K562 (cell line): ENCODE data around the gene RAMAC. TPM values are rescaled to one million over a fixed set of nuclear protein-coding genes. Genes with fewer than 3 reads are reported as not detected.

Source experiments
- ARHGAP35 ChIP-seq: fragments of 450-650 bp; IDR thresholded peaks from 2 replicates; pipeline ENCODE4 v1.6.1; 2018; ENCODE audit not compliant: partially characterized antibody
- ARID4B ChIP-seq: sonication (generic); formaldehyde crosslinking; IDR thresholded peaks from 2 replicates; pipeline ENCODE4 v1.8.0; 2022; ENCODE audit warnings: mild to moderate bottlenecking, missing genetic modification reagents
- BACH1 ChIP-seq: fragments of 200-800 bp; sonication (Bioruptor generic); IDR thresholded peaks from 2 replicates; pipeline ENCODE4 v1.6.1; 2016; ENCODE audit warnings: missing genetic modification characterization, missing compliant biosample characterization
- CBX1 ChIP-seq: sonication (generic); IDR thresholded peaks from 2 replicates; pipeline ENCODE4 v1.6.1; 2016; ENCODE audit warnings: antibody characterized with exemption, low read depth, mild to moderate bottlenecking
- CEBPB ChIP-seq: fragments of 450-650 bp; IDR thresholded peaks from 2 replicates; pipeline ENCODE4 v1.6.1; 2016; ENCODE audit warnings: missing genetic modification characterization, missing compliant biosample characterization
- E2F6 ChIP-seq, 2 experiments: IDR thresholded peaks; 2 replicates each; pipeline ENCODE4 v1.6.1; 2011; ENCODE audit warnings: borderline replicate concordance in 1 of 2, control low read depth in 1 of 2, low read depth in 1 of 2, low read length in 1 of 2, mild to moderate bottlenecking in 1 of 2, mixed read lengths in 1 of 2, moderate library complexity in 1 of 2; ENCODE audit not compliant: insufficient read depth in 1 of 2, insufficient read length in 1 of 2, poor library complexity in 1 of 2, severe bottlenecking in 1 of 2; ENCODE audit errors: extremely low read depth in 1 of 2
- ETV1 ChIP-seq: fragments of 450-650 bp; conservative IDR thresholded peaks from 2 replicates; pipeline ENCODE4 v1.6.1; 2016; ENCODE audit warnings: missing genetic modification characterization, control low read depth, low read depth, missing compliant biosample characterization
- FOXA1 ChIP-seq: fragments of 450-650 bp; IDR thresholded peaks from 2 replicates; pipeline ENCODE4 v1.6.1; 2016; ENCODE audit warnings: mild to moderate bottlenecking, borderline replicate concordance
- GABPA ChIP-seq: fragments of 200-800 bp; sonication (Bioruptor generic); conservative IDR thresholded peaks from 2 replicates; pipeline ENCODE4 v1.6.1; 2016; ENCODE audit warnings: low read depth, missing genetic modification characterization, missing compliant biosample characterization
- GTF2B ChIP-seq: IDR thresholded peaks from 2 replicates; pipeline ENCODE4 v1.6.1; 2011; ENCODE audit not compliant: insufficient read length; ENCODE audit errors: extremely low read depth
- MED1 ChIP-seq: sonication (generic); formaldehyde crosslinking; IDR thresholded peaks from 2 replicates; pipeline ENCODE4 v1.8.1; 2023; ENCODE audit warnings: missing genetic modification reagents, borderline replicate concordance
- MTA3 ChIP-seq: fragments of 450-650 bp; formaldehyde crosslinking; IDR thresholded peaks from 2 replicates; pipeline ENCODE4 v1.6.1; 2017; ENCODE audit warnings: mild to moderate bottlenecking, borderline replicate concordance
- NFE2 ChIP-seq: IDR thresholded peaks from 2 replicates; pipeline ENCODE4 v1.6.1; 2014; ENCODE audit warnings: antibody characterized with exemption, low read depth
- SMAD1 ChIP-seq: fragments of 150-350 bp; IDR thresholded peaks from 2 replicates; pipeline ENCODE4 v1.6.1; 2014; ENCODE audit warnings: low read length, low read depth; ENCODE audit not compliant: partially characterized antibody
- SUPT5H ChIP-seq: fragments of 450-650 bp; IDR thresholded peaks from 2 replicates; pipeline ENCODE4 v1.6.1; 2016
- THAP12 ChIP-seq: fragments of 250-450 bp; sonication (Bioruptor Pico); IDR thresholded peaks from 2 replicates; pipeline ENCODE4 v1.9.0; 2021; ENCODE audit warnings: mild to moderate bottlenecking, inconsistent platforms
- ZNF165 ChIP-seq: fragments of 250-450 bp; sonication (Bioruptor Pico); IDR thresholded peaks from 2 replicates; pipeline ENCODE4 v1.4.0; 2020; ENCODE audit warnings: borderline replicate concordance
- ZNF75A ChIP-seq: fragments of 450-650 bp; formaldehyde crosslinking; IDR thresholded peaks from 2 replicates; pipeline ENCODE4 v1.4.0; 2020; ENCODE audit warnings: mild to moderate bottlenecking
- ZNF780A ChIP-seq: fragments of 250-450 bp; sonication (Bioruptor Pico); IDR thresholded peaks from 2 replicates; pipeline ENCODE4 v1.5.0; 2021; ENCODE audit warnings: mild to moderate bottlenecking
- polyA plus RNA-seq, 8 experiments: library from polyadenylated mRNA; depleted of rRNA in 4 of 8; stranded (reverse) in 5 of 8; unstranded in 3 of 8; fragments of >200 nt; fragmentation: Nextera tagmentation in 2 of 8; fragmentation: Illumina TruSeq in 1 of 8; extraction: Ambion mirVana in 2 of 8; extraction: Trizol in 1 of 8; gene quantifications; 2 replicates each; pipeline versions ENCODE4 v1.2.1 to v1.2.3, GENCODE V29; 2011 to 2014; ENCODE audit warnings: inconsistent platforms in 1 of 8, missing spikeins in 1 of 8
- total RNA-seq, 7 experiments: library from RNA; depleted of rRNA in 6 of 7; stranded (reverse); fragments of >200 nt in 6 of 7; fragmentation: Illumina TruSeq in 2 of 7; extraction: Trizol in 2 of 7; gene quantifications; 2 replicates each; pipeline versions ENCODE4 v1.2.1 to v1.2.3, GENCODE V29; 2011 to 2021; ENCODE audit warnings: low replicate concordance in 1 of 7

Gene RAMAC
- total and polyA plus RNA-seq, 9 of the 15 experiments (the other 6 are each of a cell fraction or from before 2014, with no cell fraction given), result 26.9 to 108 (median 38.4) TPM

GRCh38 chr15:82985688-82986441, at the start of gene RAMAC (continued):
- TF ChIP-seq ETV1 (tag) (peak; percentile 75), CBX1 (peak; percentile 66; the same call in 1 of the 2 replicates), GTF2B (no peak), THAP12 (CRISPR knock-in tag) (peak; percentile 6; the same call in 1 of the 2 replicates), NFE2 (no peak), BACH1 (tag) (no peak), FOXA1 (no peak), ARHGAP35 (peak; percentile 91), CEBPB (tag) (no peak), SMAD1 (peak; percentile 33), MED1 (no peak), SUPT5H (peak; percentile 89), E2F6 (IDR thresholded peaks at IDR 0.05; ENCODE audit: borderline replicate concordance in 1 of 2, extremely low read depth in 1 of 2, insufficient read depth in 1 of 2, insufficient read length in 1 of 2, low read depth in 1 of 2, low read length in 1 of 2, poor library complexity in 1 of 2, severe bottlenecking in 1 of 2) (peak; percentile 89 to 95), GABPA (peak; percentile 95), ZNF165 (CRISPR knock-in tag) (no peak), ARID4B (CRISPR knock-in tag) (peak; percentile 76; the same call in 1 of the 2 replicates), MTA3 (peak; percentile 80), ZNF75A (CRISPR knock-in tag) (no peak), ZNF780A (CRISPR knock-in tag) (no peak)
